ENCODE measurements around the gene KCNMB1.

DNA sequence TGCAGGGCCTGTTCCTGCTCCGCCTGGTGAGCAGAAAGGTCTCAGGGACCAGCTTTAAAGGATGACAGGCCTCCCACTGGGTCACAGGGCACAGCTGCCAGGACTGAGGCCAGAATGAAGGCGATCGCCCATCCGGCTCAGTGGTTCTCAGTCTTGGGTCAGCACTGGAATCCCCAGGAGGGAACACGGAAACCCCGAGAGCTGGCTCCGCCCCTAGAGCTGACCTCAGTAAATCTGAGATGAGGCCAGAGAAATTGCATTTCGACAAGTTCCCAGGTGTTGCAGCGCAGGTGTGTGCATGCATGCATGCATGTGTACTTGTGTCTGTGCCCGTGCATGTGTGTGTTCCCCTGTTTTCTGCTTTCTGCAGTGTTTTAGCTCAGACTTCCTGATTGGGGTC lies 47.2 kb upstream of the KCNMB1 start:
- TF ChIP-seq CTCF (optimal IDR thresholded peaks at IDR 0.05 in 1 of 3, IDR thresholded peaks at IDR 0.05 in 1 of 3, conservative IDR thresholded peaks at IDR 0.05 in 1 of 3; ENCODE audit: extremely low read depth in 1 of 3, insufficient read depth in 2 of 3, low read length in 3 of 3) = no peak
- TF ChIP-seq EZH2 (IDR thresholded peaks at IDR 0.05; ENCODE audit: low read length) = no peak
